ENCODE measurements around the gene SKOR2.
"Not testable (repeated sequence)": the region's sequence is repeated elsewhere in the genome, so short reads cannot be mapped to it uniquely, and the experiment has no call there.

SKOR2 gene

DNA sequence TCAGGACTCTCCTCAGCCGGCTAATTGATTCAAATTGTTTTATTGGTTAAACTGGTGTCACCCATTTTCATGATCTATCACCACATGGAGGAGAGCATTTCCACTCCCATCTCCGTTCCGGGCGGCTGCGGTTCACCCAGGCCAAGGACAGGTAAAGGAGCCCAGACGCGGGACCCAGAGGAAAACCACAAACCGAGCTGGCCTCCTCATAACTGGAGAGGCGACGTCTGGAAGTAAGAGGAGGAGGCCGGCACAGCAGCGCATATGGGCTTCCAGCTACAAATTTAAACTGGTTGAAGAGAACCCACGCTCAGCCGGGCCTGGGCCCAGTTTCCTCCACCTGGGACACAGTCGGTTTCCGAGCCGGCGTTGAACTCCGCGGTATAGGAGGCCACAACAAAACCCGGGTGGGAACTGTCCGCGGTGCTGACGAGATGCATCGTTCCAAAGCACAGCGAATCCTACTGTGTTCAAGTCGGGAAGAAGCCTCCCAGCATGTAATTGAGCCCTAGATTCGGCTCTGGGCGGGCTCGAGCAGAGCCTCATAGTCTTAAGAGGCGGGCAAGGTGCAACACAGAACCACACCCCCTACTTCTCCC lies 3.0 kb upstream of the SKOR2 start:
- peak; percentile 92 for DNase-seq

DNA sequence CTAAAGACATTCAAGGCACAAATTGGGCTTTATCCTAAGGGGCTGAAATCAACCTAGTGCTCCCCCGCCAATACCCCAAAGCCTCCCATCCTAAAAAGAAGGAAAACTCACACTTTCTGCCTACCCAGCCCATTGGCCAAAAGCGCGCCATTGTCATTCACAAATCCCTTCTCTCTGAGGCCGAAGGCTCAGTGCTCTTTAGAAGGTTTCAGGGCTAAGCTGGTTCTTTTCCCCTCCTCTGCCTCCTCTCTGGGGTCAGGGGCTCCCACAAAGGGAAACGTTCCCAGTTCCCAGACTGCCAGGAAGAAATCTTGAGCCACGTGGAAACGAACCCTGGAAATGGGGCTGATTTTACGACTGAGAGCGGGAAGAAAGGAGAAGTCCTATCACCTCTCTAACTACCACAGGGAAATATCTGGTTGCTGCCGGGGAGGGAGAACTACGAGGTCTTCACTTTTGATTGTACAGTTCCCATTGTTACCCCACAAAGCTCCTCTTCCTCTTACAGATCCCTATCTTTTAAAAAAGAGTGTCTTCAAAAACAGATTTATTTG lies 1.7 kb upstream of the SKOR2 start:
- no peak for DNase-seq

DNA sequence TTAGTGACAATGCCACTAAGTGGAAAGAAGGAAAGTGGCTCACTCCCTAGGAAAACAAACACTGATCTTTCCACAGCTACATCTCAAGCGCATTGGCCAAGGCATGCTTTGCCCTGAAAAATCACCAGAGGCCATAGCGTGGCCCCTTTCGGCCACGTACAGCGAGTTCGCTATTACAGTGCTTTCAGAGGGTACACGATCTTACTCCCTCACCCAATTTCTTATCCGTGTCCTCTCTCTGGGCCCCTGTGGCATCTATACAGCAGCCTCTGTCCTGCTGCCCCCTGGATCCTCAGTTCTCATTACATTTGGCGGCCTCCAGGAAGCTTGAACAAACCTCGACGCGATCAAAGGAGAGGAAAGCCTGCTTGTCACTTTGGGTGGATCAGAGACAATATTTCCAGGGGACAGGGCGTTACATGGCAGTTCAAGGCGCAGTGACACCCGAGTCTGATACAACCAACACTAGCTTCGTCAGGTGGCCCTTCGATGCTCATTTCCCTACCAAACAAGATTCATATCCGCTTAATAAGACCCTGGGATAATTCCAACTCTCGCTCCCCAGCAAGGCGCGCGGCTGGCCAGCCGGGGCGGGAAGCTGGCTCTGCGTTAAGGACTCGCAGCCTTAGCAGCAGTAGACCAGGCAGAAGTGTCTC lies 941 bp downstream of the SKOR2 start:
- peak; percentile 57 for DNase-seq

DNA sequence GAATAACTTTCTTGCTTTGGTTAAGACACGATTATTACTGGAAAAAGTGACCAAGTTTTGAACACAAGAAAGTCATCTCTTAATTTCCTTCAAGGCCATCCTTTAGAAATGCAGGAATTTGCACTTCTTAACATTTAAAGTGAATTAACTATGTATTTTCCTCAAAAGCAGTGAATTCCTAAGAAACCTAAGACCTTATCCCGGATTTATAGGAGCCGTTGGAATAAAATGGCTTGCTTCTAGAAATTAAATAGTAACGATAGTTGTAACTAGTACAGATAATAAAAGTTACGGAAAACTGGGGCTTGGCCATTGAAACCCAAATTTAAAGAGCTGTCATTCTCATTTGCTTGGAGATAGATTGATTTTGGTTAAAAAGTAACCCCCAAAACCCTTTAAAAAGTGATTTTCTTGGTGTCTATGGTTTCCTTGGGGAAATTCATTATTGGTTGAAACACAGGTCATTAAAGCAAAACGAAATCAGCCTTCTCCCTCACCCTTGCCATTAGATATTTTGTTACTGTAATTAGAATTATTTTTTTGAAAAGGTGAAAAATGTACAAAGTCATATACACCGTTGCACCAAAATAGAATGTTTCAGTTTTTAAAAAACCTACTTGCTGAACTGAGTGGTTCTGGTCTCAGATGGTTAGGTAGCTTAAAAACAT lies 2.0 kb downstream of the SKOR2 start:
- DNase-seq = peak; percentile 59

DNA sequence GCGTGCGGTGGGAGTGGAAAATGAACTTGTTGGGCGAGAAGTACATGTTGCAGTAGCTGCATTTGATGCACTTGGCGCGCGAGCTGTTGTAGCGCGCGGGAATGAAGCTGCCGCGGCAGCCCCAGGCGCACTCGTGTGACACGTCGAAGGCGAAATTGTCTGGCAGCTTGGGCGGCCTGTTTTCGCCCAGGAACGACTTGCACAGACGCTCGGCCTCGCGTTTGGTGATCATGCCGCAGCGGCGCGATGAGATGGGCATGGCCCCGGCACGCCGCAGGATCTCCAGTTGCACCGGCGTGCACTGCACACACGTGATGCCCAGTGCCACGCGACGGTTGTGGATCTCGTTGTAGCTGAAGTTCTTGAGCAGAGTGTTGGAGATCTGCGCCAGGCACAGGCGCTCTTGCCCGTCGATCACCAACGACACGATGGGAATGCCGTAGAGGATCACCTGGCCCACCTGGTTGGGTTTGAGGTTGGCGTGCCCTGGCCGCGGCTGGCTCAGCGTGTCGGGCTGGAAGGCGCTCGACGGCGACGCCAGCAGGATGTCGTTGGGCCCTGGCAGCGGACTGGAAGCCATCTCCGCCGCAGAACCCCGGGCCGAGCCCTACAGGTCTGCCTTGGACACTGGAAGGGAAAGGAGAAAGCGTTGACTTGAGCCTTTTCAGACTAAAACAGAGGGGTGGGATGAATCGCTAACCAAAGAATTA lies 2.7 kb downstream of the SKOR2 start:
- peak; percentile 52 for DNase-seq

DNA sequence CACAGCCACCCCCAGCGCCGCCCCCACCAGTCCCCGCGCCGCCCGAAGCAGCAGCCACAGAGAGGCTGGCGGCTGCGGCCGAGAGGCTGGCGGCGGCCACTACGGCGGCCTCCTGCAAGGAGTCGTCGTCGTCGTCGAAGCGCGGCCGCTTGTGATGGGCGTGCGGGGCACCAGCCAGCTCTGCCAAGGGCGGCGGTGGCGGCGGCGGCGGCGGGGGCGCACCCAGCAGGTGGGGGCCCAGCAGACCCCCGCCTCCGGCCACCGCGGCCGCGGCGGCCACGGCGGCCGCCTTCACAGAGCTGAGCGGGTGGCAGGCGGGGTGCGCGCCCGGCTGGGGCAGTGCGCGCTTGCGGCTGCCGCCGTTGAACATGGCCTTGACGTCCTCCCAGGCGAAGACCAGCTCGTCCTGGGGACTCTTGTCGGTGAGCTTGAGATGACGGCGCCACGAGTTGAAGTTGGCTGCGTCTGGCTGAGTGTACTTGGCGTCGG lies 3.3 kb downstream of the SKOR2 start:
- DNase-seq = no peak

DNA sequence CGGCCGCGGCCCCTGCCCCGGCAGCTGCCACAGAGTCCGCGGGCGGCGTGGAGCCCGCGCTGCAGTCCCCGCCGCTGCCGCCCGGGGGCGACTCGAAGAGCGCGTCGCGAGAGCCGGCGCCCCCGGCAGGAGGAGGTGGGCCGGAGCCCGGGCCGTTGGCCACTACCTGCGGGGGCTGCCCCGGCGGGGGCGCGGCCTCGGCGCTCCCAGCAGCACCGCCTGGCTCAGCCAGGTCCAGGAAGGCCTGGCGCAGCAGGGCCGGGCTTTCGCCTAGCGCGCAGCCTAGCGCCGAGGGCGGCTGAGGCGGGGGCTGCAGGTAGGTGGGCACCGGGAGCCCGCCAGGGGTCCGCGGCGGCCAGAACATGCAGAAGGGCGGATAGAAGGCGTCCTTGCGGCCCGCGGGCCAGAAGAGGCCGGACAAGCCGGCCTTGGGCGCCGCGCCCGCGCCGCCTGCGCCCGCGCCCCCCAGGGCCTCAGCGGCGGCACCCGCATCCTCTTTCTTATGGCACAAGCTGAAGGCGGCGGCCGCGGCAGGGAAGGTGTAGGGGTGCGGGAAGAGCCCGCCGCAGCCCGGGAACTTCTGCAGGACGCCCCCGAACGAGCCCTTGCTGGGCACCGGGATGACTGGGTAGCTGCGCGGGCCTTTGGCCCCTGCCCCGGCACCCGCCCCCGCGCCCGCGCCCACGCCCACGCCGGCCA lies 3.9 kb downstream of the SKOR2 start:
- peak; percentile 56 for DNase-seq

DNA sequence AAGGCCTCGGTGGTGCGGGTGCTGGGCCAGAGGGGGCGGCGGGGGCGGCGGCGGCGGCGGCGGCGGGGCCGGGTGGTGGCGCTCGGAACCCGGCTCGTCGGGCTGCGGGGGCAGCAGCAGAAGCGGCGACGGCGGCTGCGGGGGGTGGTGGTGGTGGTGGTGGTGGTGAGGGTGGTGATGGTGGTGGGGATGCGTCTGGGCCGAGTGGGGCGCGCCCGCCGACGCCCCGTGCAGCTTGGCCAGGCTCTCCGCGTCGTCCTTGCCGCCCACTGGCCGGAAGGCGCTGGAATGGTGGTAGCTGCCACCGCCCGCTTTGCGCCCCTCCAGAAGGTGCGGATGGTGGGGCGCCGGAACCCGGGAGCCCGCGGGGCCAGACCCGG lies 4.4 kb downstream of the SKOR2 start:
- no peak for DNase-seq

DNA sequence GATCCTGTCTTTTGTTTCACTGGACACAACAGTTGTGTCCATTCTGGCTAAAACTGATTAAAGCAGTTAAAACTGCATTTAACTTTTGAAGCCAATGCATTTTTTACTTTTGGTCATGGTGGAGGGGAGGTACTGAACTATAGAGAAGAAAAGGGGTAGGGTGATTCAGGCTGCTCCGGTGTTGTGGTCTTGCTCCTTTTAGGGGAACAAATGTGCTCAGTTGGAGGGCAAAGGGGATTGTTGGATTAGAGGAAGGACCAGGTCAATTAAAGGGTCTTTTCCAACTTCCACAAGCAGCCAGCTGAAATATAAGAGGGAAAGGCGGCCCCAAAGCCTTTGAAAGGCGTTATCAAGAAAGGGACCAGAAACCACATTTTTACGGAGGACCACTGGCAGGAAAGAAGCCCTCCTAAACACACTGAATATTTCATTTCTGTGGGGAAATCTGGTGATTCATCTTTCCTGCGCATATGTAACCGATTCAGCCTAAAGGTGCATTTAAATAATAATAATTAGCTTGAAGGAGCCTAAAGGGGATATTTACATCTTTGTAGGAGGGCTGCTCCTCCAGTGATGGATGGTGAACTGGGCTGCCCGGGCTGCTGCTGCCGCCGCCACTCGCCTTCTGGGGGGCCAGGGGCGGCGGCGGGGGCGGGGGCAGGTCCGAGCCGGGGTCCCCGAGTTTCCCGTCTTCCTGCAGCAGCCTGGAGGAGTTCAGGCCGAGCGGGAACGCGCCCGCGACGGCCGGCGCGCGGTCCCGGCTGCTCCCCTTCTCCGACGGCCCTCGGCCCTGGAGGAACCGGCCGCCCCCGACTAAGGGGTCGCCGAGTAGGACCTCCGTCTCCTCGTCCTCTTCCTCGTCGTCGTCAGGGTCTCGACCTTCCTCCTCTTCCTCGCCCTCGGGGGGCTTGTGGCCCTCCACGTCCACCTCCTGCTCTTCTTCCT lies 5.2 kb downstream of the SKOR2 start:
- DNase-seq = peak; percentile 18

DNA sequence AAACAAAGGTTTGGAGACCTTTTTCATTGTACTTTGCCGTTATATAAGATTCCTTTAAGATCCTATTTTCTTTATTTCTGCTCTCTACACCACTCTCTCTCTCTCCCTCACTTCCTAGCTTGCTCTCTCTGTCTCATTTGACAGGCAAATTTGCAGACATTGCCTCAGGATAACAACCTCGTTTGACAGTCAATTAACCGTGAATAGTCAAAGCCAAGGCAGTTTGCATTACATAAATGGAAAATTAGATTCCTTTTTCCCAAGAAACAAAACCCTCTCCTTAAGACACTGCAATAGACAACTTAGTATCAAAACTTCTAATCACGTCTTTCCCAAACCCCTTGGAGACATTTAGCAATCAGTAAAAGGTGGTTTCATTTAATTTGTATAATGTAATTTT lies 7.4 kb downstream of the SKOR2 start:
- DNase-seq = peak; percentile 42

DNA sequence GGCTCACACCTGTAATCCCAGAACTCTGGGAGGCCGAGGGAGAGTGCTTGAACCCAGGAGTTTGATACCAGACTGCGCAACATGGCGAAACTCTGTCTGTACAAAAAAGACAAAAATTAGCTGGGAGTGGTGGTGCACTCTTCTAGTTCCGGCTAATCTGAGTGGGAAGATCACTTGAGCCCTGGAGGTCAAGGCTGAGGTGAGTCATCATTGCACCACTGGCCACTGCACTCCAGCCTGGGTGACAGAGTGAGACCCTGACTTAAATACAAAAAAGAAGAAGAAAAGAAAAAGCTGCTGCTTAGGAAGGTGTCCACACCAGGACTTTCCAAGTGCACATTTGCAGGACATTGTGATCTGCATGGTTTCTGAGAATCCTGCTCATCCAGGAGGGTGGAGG lies 16.4 kb downstream of the SKOR2 start:
- DNase-seq = no peak

DNA sequence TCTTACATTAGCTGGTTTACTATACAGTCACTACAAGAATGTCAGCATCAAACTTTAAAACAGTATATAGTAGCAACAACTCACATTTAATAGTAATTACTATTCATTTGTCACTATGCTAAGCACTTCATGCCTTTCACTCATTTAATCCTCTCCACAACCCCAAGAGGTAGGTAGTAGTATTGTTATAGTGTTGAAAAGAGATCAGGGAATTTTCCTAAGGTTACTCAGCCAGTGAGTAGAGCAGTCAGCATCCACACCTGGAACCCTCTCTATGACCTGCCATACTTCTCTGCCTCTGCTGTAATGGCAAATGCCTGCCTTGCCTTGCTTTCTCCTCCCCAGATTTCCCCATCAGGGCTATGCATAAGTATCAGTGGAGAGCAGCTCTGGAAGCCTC lies 24.8 kb downstream of the SKOR2 start:
- no peak for DNase-seq

DNA sequence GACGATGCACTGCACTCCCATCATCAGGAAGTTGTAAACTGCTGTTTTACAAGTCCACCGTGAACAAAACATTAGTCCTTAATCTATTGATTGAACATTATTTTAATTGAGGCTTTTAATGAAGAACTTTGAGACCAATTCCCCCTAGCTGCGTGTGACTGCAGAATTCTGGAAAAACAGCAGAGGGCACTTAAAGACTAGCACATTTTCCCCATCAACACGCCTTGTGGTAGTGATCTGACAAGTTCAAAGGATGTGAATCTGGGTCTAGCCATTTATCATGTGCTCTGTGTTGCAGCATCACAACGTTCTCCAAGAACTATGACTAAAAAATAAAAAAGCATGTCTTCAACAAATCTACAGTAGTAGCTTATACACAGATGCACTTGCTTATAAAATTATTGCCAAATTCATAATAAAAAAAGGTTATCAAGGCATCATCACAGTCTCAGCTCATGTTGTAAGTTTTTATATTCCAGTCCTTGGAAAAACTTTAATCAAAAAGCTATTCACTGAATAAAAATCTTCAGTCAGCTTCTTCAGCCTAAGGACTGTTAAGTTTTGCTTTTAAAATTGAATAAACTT lies 35.8 kb downstream of the SKOR2 start:
- peak; percentile 85 for DNase-seq

DNA sequence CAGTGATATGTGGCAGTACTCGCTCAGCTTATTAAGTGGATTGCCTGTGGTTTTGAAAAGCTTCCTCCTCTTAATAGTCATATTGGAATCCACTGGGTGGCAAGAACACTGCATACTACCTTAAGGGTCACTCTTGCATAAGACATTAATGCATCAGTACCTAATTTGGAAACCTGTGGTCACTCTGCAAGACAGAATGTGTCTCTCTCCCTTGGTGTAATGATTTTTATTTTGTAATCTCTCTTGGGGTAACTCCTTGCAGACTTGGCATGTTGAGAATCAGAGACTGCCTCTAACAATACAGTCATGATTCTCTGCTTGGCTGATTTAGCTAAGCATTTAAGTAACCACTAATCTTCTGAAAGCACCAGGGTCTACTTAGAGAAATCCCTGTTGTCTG lies 42.3 kb downstream of the SKOR2 start:
- no peak for DNase-seq

DNA sequence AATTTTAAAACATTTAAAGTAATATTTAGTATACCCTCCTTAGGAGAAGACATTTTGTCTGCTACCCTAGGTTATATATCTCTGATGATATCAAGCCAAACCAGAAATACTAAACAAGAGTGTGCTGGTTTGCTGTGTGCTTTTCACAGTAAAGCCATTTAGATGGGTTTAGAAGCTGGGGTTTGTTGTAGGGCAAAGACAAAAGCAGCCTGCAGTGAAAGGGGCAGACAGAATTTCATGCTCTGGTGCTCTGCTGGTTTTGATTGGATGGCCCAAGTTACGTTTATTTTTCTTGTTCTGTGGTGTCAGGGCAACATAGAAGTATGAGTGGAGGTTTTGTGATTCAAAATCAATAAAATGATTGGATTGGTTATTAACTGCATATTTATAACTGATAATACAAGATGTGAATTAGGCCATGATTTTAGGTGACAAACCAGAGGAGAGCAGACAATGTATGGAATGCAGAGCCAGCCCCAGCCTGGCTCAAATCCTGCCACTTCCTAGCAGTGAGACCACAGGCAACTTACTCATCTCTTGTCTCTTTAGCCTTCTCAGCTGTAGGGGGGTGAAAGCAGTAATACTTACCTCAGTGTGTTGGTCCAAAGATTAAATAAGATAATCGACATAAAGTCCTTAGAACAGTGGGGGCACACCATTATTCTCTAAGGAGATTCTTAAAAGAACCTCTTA lies 44.4 kb downstream of the SKOR2 start:
- DNase-seq = peak; percentile 35

DNA sequence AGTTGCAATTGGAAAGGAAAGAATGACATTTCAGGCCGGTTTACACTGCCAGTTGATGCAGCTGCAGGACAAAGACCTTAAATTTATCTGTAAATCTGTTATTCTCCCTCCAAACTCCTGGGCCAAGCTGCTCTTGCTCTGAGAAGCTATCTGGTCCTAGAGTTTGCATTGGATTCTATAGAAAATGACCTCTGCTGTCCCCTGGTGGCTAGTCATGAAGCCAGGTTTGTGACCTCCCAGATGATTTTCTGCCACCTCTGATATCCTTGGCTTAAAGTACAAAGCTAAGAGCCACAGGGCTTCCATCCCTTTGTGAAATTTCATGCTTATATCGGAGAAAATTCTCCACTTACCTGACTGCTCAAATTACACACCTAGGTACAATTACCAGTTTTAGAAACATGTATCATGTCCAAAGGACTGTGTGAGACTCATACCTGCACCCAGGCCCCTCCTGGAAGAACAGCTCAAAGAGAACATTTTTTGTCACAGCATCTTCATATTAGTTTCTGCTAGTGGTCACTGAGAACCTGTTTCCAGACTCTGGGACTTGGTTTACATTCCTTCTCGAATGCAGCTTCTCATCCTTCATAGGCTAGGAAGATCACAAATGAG lies 46.4 kb downstream of the SKOR2 start:
- DNase-seq = peak; percentile 77

DNA sequence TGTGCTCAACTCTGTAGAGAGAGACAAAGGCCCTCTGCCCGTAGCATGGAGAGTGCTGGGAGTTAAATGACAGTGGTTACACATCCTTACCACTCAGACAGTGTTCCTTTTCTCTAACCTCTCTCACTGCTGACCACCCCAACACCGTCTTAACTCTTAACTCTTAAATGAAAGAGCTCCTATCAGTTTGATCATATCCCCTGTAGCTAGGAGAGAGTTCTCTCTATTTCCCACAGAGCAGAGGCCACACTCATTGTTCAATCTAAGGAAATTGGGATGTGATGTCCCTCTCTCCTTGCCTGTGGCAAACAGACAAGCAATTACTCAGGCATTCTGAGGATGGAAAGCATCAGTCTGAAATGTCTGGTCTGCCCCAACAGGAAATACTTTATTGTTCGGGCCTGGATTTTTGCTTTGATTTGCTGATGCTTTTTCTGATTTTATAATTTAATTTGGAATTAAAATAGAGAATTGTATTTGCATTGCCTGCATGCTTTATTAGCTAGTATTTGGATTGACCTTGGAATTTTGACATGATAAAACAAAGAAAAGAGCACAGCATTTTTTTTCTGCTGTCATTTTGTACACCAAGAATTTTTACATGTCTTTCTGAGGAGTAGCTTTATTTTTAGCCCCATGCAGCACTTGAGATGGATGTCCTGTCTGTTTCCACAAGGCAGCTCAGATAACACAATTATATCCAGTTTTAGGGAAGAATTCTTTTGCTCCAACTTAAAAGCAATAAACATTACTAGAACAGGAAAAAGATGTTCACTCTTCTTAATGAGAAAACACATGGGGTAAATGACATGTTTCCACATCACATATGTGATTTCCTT lies 47.6 kb downstream of the SKOR2 start:
- DNase-seq = no peak

DNA sequence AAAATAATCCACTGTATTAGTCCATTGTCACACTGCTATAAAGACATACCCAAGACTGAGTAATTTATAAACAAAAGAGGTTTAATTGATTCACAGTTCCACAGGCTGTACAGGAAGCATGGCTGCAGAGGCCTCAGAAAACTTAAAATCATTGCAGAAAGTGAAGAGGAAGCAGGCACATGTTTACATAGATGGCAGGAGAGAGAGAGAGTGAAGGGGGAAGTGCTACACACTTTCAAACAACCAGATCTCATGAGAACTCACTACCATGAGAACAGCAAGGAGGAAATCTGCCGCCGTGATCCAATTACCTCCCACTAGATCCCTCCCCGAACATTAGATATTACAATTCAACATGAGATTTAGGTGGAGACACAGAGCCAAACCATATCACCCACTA lies 55.5 kb downstream of the SKOR2 start:
- DNase-seq = not testable (repeated sequence)

DNA sequence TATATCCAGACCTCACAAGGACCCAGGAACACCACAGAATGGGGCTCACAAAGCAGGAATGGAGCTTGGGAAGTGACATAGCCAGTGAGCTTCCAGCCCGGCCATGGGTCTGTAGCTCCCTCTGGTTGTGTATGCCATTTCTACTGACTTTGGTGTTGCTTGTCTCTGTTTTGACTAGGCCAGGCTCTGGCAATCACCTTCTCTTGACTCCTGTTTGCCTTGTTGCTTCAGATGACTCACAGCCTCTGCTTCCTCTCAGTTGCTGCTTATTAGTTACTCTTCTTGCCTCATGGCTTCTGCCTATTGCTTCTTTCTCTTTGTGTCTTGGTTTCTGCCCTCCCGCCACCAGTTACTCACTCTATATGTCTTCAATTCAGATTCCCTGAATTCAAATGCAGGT lies 59.5 kb downstream of the SKOR2 start:
- no peak for DNase-seq

Data from eye (tissue), 1 donor.